Stimulated activated CD8-positive, alpha-beta memory T cell treated with anti-CD3 and anti-CD28 coated beads, Interleukin-15, amount 100 ng/mL, for 4 hours (primary cell): ENCODE results near the gene VASN.
"Not testable (repeated sequence)": the region's sequence is repeated elsewhere in the genome, so short reads cannot be mapped to it uniquely, and the experiment has no call there.

Experiments used
- DNase-seq, 2 donors: peaks; one replicate each; pipeline ENCODE4 v3.0.0-alpha.2; 2020; ENCODE audit warnings: low read depth in 2 of 2

Gene VASN

DNA sequence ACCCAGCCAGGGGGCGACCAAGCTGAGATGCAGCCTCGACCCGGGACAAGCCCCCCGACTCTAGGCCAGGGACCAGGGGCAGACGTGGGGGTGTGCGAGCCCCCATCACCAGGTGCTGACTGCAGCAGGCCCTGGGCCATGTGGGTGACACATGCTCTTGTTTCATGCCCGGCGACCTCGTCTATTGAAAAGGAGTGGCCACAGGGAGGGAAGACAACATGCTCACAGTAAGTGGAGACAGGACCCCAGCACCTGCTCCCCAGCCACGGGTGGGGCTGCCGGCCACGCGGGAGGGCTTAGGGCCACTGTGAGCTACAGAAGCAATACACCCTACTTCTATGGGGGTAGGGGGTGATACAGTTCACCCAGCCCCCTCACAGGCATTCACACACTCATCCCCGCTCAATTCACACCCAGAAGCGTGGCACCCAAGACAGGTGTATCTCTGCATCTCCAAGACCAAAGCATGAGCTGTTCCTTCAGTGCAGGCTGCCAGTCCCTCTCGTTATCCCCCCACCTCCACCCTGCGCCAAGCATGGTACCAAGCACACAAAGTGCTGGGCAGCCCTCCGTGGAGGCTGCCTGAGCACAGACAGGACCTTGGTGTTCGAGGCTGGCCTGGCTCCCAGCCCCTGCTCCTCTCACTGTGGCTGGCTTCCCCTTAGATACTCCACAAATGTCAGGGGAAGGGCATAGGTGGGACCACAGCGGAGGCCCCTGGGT, 13.6 kb downstream of the VASN start:
- no peak for DNase-seq

- DNase-seq: no peak
These were observed 14.3 kb downstream of the VASN start for GRCh38 chr16:4385789-4386450.

GRCh38 chr16:4386451-4386805, 14.8 kb downstream of the VASN start:
- DNase-seq: no peak

DNA sequence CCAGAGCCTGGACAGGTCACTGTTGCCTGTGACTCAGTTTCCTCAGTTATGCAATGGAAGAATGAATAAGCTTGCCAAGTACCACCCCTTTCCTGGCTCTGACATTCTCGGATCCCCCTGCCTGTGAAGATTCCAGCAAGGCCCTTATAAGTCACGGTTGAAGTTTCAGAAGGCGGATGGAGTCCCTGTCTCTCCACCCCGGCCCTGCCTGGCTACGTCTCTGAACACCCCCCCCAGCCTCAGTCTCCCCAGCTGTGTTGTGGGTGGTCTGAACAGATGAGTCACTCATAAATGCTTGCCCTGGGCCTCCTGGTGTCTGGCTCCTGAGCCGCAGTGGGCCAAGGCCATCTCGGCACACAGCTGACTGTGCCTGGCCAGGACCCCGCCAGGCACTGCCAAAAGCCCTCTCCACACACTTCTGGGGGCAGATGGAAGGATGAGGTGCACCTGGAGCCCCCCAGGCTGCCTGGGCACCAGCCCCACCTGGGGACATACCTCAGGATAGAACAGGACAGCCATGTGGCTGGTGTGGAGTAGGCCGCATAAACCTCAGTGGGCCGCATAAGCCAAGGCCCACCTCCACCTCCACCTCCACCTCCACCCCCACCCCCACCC, 15.4 kb downstream of the VASN start:
- no peak for DNase-seq

DNA sequence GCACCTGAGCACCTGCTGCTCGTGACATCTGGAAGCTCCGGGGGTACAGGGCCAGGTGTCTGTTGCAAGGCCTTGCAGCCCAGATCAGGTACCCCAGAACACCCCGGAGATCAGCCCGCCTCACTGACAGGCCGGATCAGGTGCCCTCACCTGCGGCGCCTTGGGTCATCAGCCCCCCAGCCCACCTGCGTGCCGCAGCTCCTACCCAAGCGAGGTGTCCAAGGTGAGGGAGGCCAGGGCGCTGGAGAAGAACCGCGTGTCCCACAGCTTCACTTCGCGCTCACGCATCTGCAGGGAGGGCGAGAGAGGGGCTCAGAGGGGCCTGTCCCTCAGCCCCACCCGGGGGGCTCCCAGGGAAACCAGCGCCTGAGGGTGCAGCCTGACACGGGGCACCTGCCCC, 16.1 kb downstream of the VASN start:
- DNase-seq: no peak

- DNase-seq: no peak
These were observed 16.8 kb downstream of the VASN start for GRCh38 chr16:4388271-4389021.

DNA sequence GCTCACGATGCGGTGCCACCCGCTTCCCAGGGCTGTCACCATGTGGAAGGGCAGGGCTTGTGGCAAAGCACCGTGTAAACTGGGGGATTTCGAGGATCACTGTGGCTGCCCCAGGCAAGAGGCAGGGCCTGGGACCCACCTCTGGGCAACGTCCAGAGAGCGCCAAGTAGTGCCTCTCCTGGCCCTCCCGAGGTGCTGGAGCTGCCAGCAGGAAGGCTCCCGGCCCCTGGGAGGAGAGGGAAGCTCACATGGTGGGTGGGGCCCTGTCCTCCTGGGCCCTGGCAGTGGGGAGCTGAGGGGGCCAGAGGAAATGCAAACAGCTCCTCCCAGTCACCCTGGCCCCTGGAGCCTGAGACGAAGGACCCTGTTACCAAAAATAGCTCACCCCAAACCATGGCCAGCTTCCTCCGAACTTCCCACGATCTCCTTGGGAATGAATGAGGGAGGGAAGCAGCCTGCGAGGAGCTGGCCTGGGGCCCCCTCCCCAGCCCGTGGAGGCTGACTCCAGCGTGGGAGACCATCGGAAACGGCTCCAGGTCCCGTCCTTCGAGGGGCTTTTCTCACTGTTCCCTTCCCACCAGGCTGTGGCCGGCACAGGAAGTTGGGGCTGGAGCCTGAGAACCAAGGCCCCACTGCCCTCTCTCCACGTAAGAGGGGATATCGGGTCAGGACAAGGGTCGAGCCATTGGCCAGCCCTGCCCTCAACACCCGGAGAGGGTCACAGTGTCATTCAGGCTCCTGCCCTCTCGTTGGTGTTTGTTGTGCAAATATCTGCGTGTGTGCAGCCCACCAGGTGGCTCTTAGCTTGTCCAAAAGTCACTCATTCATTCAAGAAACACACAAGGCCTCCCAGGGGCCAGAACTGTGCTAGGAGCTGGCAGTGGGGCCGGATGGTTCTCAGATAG, 17.7 kb downstream of the VASN start:
- DNase-seq: no peak

DNA sequence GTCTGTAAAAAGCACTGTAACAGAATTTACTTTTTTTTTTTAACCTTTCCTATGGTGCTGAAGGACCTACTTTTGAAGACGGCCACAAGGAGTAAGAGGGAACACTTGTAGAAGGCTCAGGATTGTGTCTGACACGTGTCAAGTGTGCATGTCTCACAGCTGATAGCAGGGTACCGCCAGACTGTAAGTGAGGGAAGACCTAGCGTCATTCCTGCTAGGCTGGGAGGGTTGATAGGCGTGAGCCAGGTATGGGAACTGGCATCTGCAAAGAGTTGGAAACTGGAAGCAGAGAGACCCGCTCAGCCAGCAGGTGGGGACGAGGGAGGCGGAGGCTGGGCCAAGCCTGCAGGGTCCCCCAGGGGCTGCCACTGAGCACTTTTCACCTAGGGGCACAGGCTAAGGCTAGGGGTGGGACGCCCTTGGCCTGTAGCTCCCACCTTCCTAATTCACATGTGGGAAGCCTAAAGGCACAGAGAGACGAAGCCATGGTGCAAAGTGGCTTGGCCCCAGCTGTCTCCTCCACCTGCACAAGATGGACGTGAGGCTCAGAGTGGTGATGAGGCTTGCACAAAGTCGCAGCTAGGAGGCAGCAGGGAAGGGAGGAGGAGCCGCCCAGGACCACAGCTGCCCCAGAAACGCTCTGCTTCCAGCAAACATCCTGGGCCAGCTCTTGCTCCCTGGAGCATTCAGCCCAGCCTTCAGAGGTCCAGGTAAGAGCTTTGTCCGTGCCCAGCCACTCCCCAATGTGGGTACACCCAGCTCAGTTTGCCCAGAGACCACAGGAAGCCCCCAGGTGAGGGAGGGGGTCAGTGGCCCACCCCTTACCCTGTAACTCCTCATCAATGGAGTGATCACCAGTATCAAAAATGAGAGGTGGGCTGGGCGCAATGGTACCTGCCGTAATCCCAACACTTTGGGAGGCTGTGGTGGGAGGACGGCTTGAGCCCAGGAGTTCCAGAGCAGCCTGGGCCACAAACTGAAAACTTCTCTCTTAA, 18.9 kb downstream of the VASN start:
- DNase-seq: no peak

- DNase-seq: no peak
These were observed 20.2 kb downstream of the VASN start for GRCh38 chr16:4391631-4392381.

GRCh38 chr16:4392382-4393239, 21.0 kb downstream of the VASN start:
- no peak for DNase-seq

GRCh38 chr16:4393240-4393600, 21.6 kb downstream of the VASN start:
- DNase-seq: no peak

- DNase-seq: not testable (repeated sequence)
These were observed 22.2 kb downstream of the VASN start for GRCh38 chr16:4393850-4394249.

- DNase-seq: no peak
These were observed 23.5 kb downstream of the VASN start for GRCh38 chr16:4395055-4395726.

DNA sequence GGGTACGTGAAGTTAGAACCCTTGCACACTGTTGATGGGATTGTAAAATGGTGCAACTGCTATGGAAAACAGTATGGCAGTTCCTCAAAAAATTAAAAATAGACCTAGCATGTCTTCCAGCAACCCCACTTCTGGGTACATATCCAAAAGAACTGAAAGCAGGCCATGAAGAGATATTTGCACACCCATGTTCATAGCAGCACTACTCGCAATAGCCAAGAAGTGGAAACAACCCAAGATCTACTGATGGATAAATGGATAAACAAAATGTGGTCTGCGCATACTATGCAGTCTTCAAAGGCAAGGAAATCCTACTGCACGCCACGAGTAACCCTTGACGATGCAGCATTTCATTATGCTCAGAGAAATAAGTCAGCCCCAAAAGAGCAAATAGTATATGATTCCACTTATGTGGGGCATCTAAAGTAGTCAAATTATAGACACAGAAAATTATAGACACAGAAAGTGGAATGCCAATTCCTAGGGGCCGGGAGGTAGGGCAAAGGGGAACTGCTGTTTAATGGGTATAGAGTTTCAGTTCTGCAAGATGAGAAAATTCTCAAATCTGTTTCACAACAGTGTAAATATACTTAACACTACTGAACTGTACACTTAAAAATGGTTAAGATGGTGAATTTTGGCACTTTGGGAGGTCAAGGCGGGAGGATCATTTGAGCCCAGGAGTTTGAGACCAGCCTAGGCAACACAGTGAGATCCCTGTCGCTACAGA, 27.5 kb downstream of the VASN start:
- DNase-seq: no peak

GRCh38 chr16:4401094-4401501, 29.4 kb downstream of the VASN start:
- no peak for DNase-seq

- DNase-seq: no peak
These were observed 29.9 kb downstream of the VASN start for GRCh38 chr16:4401510-4401909.

DNA sequence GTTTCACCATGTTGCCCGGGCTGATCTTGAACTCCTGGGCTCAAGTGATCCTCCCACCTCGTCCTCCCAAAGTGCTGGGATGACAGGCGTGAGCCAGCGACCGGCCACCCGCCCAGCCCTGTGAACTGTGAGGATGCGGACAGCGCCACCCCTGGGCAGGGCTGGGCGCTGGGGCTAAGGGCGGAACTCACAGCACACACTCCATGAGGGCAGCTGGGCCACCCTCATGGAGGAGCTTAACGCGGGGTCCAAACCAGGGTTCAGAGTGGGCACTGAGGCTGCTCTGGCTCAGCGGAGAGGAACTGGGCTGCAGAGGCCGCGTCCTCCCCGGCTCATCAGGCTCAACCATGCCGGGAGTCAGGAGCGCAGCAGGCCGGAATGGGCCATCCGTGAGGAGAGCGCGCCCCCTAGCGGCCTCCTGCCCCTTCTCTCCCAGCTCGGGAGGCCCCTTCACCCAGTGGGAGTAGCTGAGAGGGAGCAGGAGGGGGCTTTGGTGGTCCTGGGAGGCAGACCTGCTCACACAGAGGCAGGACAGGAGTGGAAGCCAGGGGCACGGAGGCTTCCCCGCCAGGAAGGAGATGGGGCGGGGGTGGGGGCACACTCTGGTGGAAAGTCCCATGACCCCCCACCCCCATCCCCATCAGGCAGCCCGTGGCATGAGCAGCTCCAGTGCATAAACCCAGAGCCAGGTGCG, 30.9 kb downstream of the VASN start:
- DNase-seq: peak in 1 of 2 donors; percentile 39
